ENCODE data around the gene TP53TG5. TPM values are rescaled to one million over a fixed set of nuclear protein-coding genes. Genes with fewer than 3 reads are reported as not detected.

The TP53TG5 gene
- total RNA-seq, 2 donors from 2014 or later: not detected

DNA sequence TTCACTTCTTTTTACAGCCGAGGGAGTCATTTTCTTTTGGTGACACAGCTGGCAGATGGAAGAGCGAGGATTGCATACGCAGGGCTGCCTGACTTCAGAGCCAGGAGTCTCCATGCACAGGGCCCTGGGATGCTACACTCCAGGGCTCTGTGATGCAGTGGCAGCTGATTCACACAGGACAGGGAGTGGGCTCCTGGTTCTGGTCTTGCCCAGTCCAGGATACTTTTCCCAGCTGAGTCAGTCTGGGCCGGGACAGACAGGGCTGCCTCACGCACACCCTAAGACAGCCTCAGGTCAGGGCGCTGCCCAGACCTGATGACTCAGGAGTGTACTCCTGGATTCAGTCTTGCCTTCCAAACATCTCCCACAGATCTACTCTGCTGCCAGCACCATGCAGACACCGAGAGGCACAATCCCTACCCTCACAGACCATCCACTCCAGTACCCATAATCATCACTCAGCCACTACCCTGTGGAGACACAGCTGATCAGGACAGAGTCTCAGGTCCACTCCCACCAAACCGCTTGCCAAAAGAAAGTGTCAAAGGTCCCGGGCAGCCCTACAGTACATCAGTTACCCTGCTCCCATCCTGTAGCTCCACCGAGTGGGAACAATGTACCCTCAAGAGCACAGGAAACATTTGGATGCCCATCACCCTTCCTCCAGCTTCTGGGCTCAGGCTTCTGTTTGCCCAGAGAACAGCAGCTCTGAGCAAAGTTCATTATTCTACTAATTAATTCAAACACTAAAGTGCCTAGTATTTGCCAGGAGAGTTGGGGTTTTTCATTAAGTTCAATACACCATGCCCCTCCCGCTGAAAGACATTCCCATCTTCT lies 41.4 kb downstream of the TP53TG5 start:
- H3K9me3 ChIP-seq (ENCODE audit: control insufficient read depth, low read length, poor library complexity, severe bottlenecking): no peaks in the 10 kb centered on the region
- Mint-ChIP-seq H3K4me3 (no peak overlapping the region), H3K27me3 (no peaks in the 10 kb centered on the region), H3K36me3 (ENCODE audit: low read depth) (no peaks in the 10 kb centered on the region), H3K4me1 (no peaks in the 10 kb centered on the region), H3K27ac (peak overlapping the region; percentile 71)
- ATAC-seq (no peak), DNase-seq (no peak)

DNA sequence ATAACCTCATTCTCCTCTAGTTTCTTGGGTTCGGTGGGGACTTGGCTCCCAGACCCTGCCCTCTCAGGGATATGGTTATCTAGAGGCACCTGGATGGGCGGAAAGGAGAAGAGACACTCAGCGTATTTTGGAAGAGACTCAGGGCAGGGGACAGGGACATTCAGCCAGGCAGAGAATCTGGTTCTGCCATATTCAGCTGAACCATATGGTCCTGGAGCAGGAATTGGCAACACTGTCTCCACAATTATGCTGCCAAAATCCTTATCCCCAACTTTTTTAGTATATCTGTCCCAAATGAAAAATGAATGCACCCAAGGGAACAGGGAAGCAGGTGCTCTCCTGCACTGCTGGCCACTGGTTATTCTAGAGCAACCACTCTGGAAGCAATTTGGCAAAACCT lies 47.6 kb downstream of the TP53TG5 start:
- Mint-ChIP-seq H3K4me3 (no peak overlapping the region), H3K36me3 (ENCODE audit: low read depth) (no peaks in the 10 kb centered on the region), H3K27me3 (no peaks in the 10 kb centered on the region), H3K4me1 (peaks cover 3% of the 10 kb centered on the region), H3K27ac (no peak overlapping the region)
- ATAC-seq (no peak), DNase-seq (no peak)
- no peaks in the 10 kb centered on the region for H3K9me3 ChIP-seq (ENCODE audit: control insufficient read depth, low read length, poor library complexity, severe bottlenecking)

DNA sequence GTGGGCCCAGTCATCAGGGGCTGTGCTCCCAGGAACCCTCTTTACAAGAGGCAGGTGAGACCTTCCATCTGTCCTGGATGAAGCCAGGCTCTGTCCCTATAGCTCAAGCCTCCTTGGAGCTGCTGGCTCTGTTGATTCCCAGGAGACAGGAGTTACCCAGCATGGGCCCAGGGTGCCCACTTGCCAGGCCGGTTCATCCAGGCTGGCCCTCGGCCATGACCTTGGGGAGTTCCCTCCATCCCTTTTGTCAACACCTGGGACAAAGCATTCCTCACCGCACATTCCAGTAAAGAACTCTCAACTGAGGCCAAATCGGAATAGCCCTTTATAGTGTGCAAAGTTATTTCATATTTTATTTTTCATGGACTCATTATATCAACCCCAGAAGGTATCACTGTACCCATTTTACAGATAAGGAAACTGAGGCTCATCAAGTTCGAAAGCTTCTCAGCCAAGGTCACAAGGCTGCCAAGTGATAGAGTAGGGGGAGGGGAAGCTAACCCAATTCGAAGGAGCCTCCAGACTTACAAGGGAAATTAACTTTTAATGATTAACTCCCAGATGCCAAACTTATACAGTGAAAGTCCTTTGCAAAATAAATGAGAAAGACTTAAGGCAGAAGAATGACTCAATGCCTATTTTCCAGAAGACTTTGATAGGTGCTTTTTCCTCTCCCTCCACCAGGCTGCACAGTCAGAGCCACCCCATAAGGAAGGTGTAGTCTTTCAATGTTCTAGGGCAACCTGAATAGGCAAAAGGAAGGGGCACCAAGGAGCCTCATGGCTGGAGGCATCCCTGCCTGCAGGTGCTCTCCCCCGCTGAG lies 48.4 kb downstream of the TP53TG5 start:
- H3K9me3 ChIP-seq (ENCODE audit: control insufficient read depth, low read length, poor library complexity, severe bottlenecking): no peaks in the 10 kb centered on the region
- H3K27me3 Mint-ChIP-seq: no peaks in the 10 kb centered on the region
- no peak for ATAC-seq
- DNase-seq: no peak
- peaks cover 3% of the 10 kb centered on the region for H3K4me1 Mint-ChIP-seq
- no peak overlapping the region for H3K4me3 Mint-ChIP-seq
- no peak overlapping the region for H3K27ac Mint-ChIP-seq
- H3K36me3 Mint-ChIP-seq (ENCODE audit: low read depth): no peaks in the 10 kb centered on the region

DNA sequence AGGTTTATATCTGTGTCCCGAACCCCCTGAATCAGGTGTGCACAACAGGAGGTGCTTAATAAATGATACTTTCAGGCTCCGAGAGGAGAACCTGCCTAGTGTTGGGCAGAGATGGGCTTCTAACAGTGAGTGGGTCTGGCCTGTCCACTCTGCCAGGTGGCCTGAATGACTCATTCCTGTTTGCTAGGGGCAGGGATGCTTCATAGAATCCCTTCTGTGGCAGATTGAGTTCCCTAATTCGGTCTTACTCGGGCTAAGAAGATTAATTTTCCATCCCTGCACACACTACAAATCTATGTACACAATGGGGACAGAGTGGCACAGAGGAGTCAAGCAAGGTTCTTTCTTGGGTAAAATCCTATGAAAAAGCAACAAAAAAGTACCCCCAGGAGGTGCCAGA lies 49.7 kb downstream of the TP53TG5 start:
- H3K27me3 Mint-ChIP-seq: no peaks in the 10 kb centered on the region
- no peaks in the 10 kb centered on the region for H3K36me3 Mint-ChIP-seq (ENCODE audit: low read depth)
- H3K4me1 Mint-ChIP-seq: peaks cover 3% of the 10 kb centered on the region
- H3K9me3 ChIP-seq (ENCODE audit: control insufficient read depth, low read length, poor library complexity, severe bottlenecking): no peaks in the 10 kb centered on the region
- no peak overlapping the region for H3K4me3 Mint-ChIP-seq
- DNase-seq (no peak), ATAC-seq (no peak)
- H3K27ac Mint-ChIP-seq: no peak overlapping the region

GRCh38 chr20:45325371-45325770 lies 52.8 kb downstream of the TP53TG5 start:
- no peak for ATAC-seq
- Mint-ChIP-seq H3K4me1 (peaks cover 5% of the 10 kb centered on the region), H3K36me3 (ENCODE audit: low read depth) (no peaks in the 10 kb centered on the region), H3K4me3 (no peak overlapping the region), H3K27me3 (no peaks in the 10 kb centered on the region), H3K27ac (no peak overlapping the region)
- no peak for DNase-seq
- H3K9me3 ChIP-seq (ENCODE audit: control insufficient read depth, low read length, poor library complexity, severe bottlenecking): no peaks in the 10 kb centered on the region

DNA sequence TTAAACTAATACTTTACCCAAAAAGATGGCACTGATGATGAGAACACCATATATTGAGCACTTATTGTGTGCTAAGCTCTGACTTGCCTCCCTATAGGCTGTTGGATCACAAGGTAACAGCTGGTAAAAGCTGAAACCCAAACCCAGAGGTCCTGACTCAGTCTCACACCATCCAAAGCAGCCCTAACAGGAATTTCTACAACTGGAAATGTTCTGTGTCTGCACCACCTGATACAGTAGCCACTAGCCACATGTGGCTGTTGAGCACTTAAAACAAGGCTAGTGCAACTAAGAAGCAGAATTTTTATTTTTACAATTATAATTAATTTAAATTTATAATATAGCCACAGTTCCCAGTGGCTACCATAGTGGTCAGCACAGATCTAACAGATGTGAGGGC lies 54.4 kb downstream of the TP53TG5 start:
- DNase-seq (no peak), ATAC-seq (no peak)
- H3K9me3 ChIP-seq (ENCODE audit: control insufficient read depth, low read length, poor library complexity, severe bottlenecking): no peaks in the 10 kb centered on the region
- no peak overlapping the region for H3K4me3 Mint-ChIP-seq
- H3K36me3 Mint-ChIP-seq (ENCODE audit: low read depth): no peaks in the 10 kb centered on the region
- H3K4me1 Mint-ChIP-seq: peaks cover 14% of the 10 kb centered on the region
- H3K27me3 Mint-ChIP-seq: no peaks in the 10 kb centered on the region
- H3K27ac Mint-ChIP-seq: no peak overlapping the region

GRCh38 chr20:45322952-45323383 lies 55.2 kb downstream of the TP53TG5 start:
- DNase-seq (no peak), ATAC-seq (no peak)
- H3K9me3 ChIP-seq (ENCODE audit: control insufficient read depth, low read length, poor library complexity, severe bottlenecking): no peaks in the 10 kb centered on the region
- no peak overlapping the region for H3K27ac Mint-ChIP-seq
- no peaks in the 10 kb centered on the region for H3K27me3 Mint-ChIP-seq
- H3K4me3 Mint-ChIP-seq: no peak overlapping the region
- H3K4me1 Mint-ChIP-seq: peaks cover 14% of the 10 kb centered on the region
- H3K36me3 Mint-ChIP-seq (ENCODE audit: low read depth): no peaks in the 10 kb centered on the region

Other genes with a start within 250 kb of the TP53TG5 start
- not detected for gene PI3, start 203.4 kb downstream of the TP53TG5 start, total RNA-seq
- gene SEMG1, start 171.3 kb downstream of the TP53TG5 start, total RNA-seq: not detected
- not detected for gene SEMG2, start 157.0 kb downstream of the TP53TG5 start, total RNA-seq
- gene SLPI, start 123.8 kb downstream of the TP53TG5 start, total RNA-seq: not detected
- not detected for gene RBPJL, start 71.5 kb downstream of the TP53TG5 start, total RNA-seq
- gene MATN4, start 70.0 kb downstream of the TP53TG5 start, total RNA-seq: not detected
- gene SDC4, start 29.9 kb downstream of the TP53TG5 start, total RNA-seq: 1 to 10 TPM; 2.7 to 5.3 TPM
- gene SYS1, start 15.2 kb downstream of the TP53TG5 start, total RNA-seq: 10 to 100 TPM; 93.3 to 99.5 TPM
- 10 to 100 TPM; 10.7 to 10.9 TPM for gene DBNDD2, start 30.0 kb upstream of the TP53TG5 start, total RNA-seq
- 100 to 1,000 TPM; 115 to 136 TPM for gene PIGT, start 37.8 kb upstream of the TP53TG5 start, total RNA-seq
- gene WFDC2, start 91.4 kb upstream of the TP53TG5 start, total RNA-seq: under 1 TPM in 1 of 2 donors, not detected in 1; 0.96 TPM
- gene SPINT3, start 137.3 kb upstream of the TP53TG5 start, total RNA-seq: not detected
- not detected for gene WFDC6, start 161.2 kb upstream of the TP53TG5 start, total RNA-seq
- not detected for gene EPPIN, start 169.1 kb upstream of the TP53TG5 start, total RNA-seq
- not detected for gene WFDC8, start 201.0 kb upstream of the TP53TG5 start, total RNA-seq